HG03045 (cell line): ENCODE measurements around the gene MEGF6.

ENCODE experiments used
- ATAC-seq: cut with Tn5 transposase; IDR thresholded peaks from one replicate; pipeline ENCODE4 v1.9.1; 2021; ENCODE audit warnings: mild to moderate bottlenecking, moderate library complexity; ENCODE audit not compliant: unreplicated experiment

The MEGF6 gene

DNA sequence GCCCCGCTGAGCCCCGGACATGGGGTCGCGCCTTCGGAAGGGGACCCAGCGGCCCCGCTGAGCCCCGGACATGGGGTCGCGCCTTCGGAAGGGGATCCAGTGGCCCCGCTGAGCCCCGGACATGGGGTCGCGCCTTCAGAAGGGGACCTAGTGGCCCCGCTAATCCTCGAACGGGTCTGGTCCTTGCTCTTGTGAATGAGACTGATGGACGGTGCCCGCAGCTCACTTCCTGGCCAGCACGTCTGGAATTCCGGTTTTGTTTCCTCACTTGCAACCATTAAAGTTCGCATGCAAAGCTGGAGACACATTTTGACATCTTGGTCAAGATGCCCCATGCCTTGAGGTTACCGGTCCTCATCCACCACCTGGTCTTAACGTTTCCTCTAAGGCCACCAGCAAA is 33.0 kb upstream of the MEGF6 start:
- ATAC-seq, result no peak

DNA sequence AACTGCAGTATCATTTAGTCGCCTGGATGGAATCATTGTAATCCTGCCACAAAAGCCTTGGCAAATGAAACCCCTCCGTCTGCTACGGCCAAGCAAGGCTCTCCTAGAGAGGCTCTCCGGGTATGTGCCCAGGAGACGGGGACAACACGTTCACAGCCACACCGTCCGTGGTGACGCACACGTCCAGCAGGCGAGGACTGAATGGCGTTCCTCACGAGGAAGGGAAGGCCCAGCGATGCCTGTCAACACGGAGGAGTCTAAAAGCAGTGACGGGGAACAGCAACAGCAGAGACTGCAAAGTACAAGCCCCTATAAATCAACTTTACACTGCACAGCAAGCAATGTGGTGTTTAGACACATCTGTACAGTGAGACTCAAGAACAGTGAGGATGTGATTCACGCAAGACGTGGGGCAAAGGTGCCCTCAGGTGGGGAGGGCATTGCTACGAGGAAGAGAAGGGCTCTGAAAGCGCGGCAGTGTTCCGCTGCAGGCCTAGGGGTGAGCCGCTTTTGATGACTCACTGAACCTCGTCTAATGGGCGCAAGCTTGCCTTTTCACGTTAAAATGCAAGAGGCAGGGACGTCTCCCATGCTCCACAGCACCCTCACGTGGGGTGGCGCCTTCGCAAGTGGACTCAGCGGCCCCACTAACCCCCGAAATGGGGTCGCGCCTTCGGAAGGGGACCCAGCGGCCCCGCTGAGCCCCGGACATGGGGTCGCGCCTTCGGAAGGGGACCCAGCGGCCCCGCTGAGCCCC is 31.8 kb upstream of the MEGF6 start:
- ATAC-seq, result no peak

- ATAC-seq, result no peak
Measured at GRCh38 chr1:3641816-3642215, 30.5 kb upstream of the MEGF6 start.

GRCh38 chr1:3641046-3641760 is 29.9 kb upstream of the MEGF6 start:
- no peak for ATAC-seq

DNA sequence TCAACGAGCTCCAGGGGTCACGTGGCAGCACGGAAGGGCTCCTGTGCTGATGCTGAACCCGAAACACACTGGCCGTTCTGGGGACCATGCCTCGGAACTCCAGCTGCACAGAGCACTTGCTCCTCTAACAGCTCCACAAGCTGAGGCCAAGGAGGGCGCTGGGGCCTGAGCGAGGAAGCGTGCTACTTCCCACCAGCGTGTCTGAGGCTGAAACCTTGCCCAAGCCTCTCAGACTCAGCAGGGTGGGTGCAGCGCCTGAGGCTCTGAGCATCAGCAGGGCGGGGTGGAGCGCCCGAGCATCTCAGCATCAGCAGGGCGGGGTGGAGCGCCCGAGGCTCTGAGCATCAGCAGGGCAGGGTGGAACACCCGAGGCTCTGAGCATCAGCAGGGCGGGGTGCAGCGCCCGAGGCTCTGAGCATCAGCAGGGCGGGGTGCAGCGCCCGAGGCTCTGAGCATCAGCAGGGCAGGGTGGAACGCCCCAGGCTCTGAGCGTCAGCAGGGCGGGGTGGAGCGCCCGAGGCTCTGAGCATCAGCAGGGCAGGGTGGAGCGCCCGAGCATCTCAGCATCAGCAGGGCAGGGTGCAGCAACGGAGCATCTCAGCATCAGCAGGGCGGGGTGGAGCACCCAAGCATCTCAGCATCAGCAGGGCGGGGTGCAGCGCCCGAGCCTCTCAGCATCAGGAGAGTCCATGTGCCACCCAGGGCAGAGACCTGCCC is 29.0 kb upstream of the MEGF6 start:
- ATAC-seq, result no peak

DNA sequence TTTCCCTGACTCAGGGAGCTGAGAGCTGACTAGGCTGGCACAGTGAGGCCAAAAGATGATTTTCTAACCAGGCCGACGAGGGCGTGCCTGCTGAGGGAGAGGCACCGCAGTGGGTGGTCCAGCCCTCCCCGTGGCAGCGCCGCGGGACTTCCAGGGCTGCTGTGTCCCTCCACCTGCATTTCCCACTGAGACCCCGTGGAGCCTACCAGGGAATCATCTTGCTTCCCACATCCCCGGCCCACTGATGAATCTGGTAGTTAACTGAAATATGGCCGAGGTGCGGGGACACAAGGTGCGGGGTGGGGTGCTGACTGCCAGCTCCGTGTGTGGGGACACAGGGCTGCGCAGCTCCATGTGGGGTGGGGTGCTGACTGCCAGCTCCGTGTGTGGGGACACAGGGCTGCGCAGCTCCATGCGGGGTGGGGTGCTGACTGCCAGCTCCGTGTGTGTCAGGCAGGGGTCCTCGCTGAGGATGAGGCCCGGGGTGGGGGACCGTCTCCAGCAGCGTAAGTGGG is 28.1 kb upstream of the MEGF6 start:
- no peak for ATAC-seq

GRCh38 chr1:3638676-3639075 is 27.4 kb upstream of the MEGF6 start:
- ATAC-seq, result no peak

- no peak for ATAC-seq
Measured at GRCh38 chr1:3638027-3638426, 26.7 kb upstream of the MEGF6 start.

DNA sequence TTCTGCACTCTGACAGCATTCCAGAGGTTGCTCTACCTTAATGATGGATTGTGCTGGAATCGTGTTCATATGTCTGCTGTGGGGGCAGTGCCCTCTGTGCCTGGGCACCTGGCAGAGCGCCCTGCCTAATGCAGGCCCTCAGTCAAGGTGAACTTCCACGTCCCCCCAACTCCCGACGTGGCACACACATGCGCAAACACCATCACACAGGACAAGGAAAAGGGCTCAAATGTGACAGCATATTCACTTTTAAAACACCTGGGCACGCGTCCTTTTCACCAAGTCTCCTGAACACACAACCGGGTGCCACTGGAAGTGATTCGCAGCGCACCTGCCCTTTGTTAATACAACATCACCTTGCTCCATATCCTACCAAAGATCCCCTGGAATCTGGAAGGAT is 25.2 kb upstream of the MEGF6 start:
- ATAC-seq, result no peak

- ATAC-seq, result no peak
Measured at GRCh38 chr1:3636080-3636479, 24.8 kb upstream of the MEGF6 start.

DNA sequence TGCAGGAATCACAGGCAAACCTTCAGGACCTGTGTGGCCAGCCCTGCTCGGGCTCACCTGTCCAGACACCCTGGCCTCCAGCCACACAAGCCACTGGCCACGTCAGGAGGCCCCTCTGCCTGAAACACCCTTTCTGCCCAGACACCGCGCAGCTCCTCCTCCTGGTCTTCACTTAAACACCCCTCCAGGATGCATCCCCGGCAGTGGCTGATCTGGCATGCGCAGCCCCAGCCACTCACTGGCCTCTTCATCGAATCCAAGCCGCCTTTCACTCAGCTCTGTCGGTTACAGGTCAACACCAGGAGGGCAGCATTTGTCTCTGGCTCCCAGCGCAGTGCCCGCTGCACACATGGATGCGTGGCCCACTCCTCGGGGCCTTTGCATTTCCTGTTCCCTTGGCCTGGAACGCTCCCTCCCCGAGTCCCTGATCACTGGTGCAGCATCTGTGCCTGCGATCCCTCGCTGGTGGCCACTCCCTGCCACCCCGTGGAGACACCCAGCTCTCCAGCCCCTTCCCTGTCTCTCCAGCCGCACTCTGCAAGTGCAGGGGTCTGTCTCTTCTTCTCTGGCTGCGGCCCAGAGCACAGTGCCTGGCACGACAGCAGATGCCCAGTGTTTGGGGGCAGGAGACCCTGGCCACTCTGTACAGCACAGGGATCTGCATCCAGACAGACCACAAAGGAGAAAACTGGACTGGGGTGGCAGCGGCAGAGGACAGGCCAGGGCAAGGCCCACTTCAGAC is 22.9 kb upstream of the MEGF6 start:
- no peak for ATAC-seq

DNA sequence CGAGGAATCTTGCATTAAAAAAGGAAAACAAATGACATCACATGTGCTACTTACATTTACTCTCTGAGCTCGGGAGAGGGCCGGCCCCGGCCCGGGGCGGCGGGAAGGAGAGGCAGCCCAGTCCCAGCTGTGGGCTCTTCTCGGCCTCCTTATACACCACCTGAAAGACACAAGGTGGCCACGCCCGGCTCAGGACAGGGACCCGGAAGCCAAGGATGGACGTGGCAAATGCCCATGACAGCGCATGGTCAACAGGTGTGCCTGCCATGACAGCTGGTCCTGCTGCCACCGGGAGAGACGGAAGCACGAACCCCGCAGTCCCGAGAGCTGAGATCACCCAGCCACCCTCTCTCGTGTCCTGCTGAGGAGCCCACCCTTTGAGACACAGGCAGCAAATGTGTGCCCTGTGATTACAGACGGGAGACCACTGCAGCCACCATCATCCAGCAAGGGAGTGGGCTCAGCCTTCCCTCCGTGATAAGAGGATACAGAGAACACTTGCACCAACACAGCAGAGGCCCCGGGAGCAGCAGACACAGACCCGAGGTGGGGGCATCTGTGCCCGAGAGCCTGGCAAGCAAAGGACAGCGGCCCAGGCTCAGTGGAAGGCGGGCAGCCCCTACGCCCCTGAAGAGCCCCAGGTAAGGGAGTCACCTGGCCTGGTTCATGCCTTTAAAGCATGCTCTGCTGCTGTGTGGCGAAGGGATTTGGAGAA is 22.2 kb upstream of the MEGF6 start:
- ATAC-seq, result no peak

GRCh38 chr1:3632716-3633343 is 21.5 kb upstream of the MEGF6 start:
- no peak for ATAC-seq

DNA sequence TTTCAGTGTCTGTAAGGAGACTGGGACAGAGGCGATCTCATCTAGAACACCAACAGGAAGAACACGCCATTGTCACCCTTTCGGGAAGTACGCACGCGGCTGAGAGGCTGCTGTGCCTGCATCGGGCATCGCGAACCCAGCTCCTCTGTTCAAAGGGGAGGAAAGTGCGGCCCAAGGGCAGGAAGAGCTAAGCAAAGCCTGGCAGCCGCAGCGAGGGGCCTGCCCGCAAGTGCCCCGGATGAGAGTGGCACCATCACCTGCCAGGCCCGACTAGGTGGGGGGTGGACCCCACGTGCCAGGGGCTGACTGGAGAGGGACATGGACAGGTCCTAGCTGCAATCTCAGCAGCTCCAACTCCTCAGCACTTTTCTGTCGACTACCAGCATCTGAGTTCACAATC is 21.0 kb upstream of the MEGF6 start:
- ATAC-seq, result no peak

- ATAC-seq, result no peak
Measured at GRCh38 chr1:3631320-3632260, 20.3 kb upstream of the MEGF6 start.

DNA sequence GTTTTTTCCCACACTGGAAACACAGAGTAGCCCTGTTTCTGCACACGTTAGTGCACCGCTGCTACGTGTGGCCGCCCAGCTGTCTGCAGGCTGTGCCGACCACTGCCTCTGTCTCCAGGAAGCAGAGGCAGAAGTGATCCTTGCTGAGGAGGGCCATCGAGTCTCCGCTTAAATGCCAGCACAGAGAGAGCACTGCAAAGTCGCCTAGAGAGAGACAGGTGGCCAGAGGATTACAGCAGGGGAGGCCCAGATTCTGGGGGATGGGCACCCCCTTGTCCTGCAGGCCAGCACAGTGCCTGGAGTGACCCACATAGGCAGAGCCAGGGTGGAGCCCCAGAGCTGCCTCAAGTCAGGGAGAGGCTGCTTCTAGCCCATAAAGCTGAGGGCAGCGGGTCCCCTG is 19.6 kb upstream of the MEGF6 start:
- ATAC-seq, result no peak

- no peak for ATAC-seq
Measured at GRCh38 chr1:3630161-3630611, 18.9 kb upstream of the MEGF6 start.

GRCh38 chr1:3629561-3630160 is 18.4 kb upstream of the MEGF6 start:
- ATAC-seq, result no peak
